Inflammatory macrophage treated with lipopolysaccharide for 1 hour (primary cell): ENCODE measurements around the gene EML5.
"Not testable (repeated sequence)": the region's sequence is repeated elsewhere in the genome, so short reads cannot be mapped to it uniquely, and the experiment has no call there.

ENCODE experiments used
- DNase-seq, 2 donors: peaks; one replicate each; pipeline ENCODE4 v3.0.0-alpha.2; 2020 to 2022

EML5 gene

GRCh38 chr14:88799522-88799921, 6.8 kb upstream of the EML5 start:
- no peak for DNase-seq

- DNase-seq = no peak
Measured at GRCh38 chr14:88798156-88798555, 5.4 kb upstream of the EML5 start.

GRCh38 chr14:88793259-88793625, 489 bp upstream of the EML5 start:
- no peak for DNase-seq

- DNase-seq = no peak
Measured at GRCh38 chr14:88791629-88792472, 902 bp downstream of the EML5 start.

GRCh38 chr14:88791252-88791621, 1.5 kb downstream of the EML5 start:
- DNase-seq = no peak

GRCh38 chr14:88790501-88791251, 2.1 kb downstream of the EML5 start:
- DNase-seq = no peak

- DNase-seq = not testable (repeated sequence)
Measured at GRCh38 chr14:88789573-88789972, 3.2 kb downstream of the EML5 start.

GRCh38 chr14:88786715-88787114, 6.0 kb downstream of the EML5 start:
- no peak for DNase-seq

- DNase-seq = no peak
Measured at GRCh38 chr14:88785911-88786310, 6.8 kb downstream of the EML5 start.

GRCh38 chr14:88775532-88775931, 17.2 kb downstream of the EML5 start:
- no peak for DNase-seq

- DNase-seq = no peak
Measured at GRCh38 chr14:88770736-88771135, 22.0 kb downstream of the EML5 start.

- no peak for DNase-seq
Measured at GRCh38 chr14:88765130-88765529, 27.6 kb downstream of the EML5 start.

- no peak for DNase-seq
Measured at GRCh38 chr14:88753873-88754272, 38.9 kb downstream of the EML5 start.

- DNase-seq = no peak
Measured at GRCh38 chr14:88750945-88751344, 41.8 kb downstream of the EML5 start.

GRCh38 chr14:88750413-88750812, 42.3 kb downstream of the EML5 start:
- DNase-seq = no peak

- no peak for DNase-seq
Measured at GRCh38 chr14:88749139-88749538, 43.6 kb downstream of the EML5 start.

GRCh38 chr14:88748288-88748687, 44.5 kb downstream of the EML5 start:
- DNase-seq = no peak

- no peak for DNase-seq
Measured at GRCh38 chr14:88746052-88746451, 46.7 kb downstream of the EML5 start.

- no peak for DNase-seq
Measured at GRCh38 chr14:88737245-88737644, 55.5 kb downstream of the EML5 start.

- DNase-seq = no peak
Measured at GRCh38 chr14:88733121-88733520, 59.6 kb downstream of the EML5 start.

- no peak for DNase-seq
Measured at GRCh38 chr14:88729159-88729558, 63.6 kb downstream of the EML5 start.

GRCh38 chr14:88727057-88727456, 65.7 kb downstream of the EML5 start:
- DNase-seq = no peak

- no peak for DNase-seq
Measured at GRCh38 chr14:88710709-88711108, 82.0 kb downstream of the EML5 start.

GRCh38 chr14:88707088-88707487, 85.7 kb downstream of the EML5 start:
- DNase-seq = no peak
